HG03520 (cell line): ENCODE measurements around the gene RGS5.
"Not testable (repeated sequence)": the region's sequence is repeated elsewhere in the genome, so short reads cannot be mapped to it uniquely, and the experiment has no call there.

Experiments used
- ATAC-seq: cut with Tn5 transposase; IDR thresholded peaks from one replicate; pipeline ENCODE4 v1.9.1; 2021; ENCODE audit warnings: mild to moderate bottlenecking, moderate library complexity; ENCODE audit not compliant: unreplicated experiment

Gene RGS5, protein sequence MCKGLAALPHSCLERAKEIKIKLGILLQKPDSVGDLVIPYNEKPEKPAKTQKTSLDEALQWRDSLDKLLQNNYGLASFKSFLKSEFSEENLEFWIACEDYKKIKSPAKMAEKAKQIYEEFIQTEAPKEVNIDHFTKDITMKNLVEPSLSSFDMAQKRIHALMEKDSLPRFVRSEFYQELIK

DNA sequence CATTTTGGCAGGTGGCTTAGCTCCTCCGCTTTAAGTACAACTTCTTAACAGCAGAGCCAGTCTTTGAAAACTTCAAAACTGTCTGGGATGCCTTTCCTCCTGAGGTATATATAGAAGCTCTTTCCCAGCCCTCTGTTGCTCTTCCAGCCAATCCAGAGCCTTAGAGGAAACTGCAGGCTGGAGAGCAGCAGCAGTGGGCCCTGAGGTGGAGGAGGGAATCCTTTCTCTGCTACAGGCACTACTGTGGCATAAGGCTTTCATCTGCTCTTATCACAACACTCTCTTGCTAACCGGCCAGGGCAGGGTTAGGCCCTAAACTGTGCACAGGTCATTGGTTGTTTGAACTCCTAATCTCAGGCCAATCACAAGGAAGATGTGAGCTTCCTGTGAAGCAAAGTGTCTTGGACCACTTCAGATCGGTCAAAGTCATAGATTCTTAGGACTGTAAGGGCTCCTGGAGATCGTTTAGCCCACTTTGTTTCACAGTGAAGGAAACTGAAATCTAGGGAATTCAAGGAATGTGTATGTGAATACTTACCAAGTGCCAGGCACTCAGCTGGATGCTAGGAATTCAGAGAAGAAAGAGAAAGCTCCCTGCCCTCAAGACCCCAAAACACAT, at the start of gene RGS5:
RGS5 (minus strand) TSS at position 84 of the 619 bp plus-strand sequence; CDS start at position 3, 81 bp downstream.
- no peak for ATAC-seq

DNA sequence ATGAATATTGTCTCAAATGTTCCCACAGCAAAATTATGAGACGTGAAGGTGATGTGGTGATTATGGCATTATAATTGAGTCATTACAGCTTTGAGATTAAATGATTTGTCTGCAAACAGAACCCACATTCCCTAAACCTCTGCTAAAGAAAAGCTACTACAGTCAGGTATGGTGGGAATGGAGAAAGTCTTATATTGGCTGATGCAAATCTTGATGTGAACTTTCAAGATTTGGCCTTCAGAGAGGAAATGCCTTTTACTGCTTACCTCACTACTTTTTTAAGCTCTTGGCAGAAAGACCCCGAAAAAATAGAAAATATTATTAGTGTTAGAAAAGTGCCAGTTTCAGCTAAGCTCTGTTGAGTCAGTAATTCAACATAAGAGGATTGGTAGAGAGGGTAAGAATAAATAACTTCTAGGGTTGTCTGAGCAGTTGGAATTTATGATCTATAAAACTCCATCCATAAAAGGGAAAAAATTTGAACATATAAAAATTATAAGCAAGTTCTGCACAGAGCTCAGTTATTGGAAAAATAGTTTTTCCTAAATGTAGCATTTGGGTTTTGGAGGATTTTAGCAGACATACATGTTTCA, 47.8 kb upstream of the RGS5 start:
- no peak for ATAC-seq

DNA sequence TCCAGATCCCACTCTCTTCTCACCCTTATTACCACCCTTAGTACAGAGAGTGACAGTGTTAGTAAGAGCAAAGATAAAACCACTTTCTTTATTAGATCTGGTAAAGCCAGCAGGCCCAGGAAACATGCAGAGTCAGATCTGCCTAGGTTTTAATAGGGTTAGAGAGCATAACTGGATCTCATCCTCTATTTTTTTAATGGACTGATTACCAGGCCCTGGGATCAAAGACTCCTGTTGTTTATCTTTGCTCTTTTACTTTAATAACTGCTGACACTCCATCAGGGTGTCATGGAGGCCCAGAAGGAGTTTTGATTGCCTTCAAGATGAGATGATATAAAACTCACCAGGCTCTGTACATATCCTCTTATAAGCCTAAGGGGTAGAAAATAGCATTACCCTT, 45.3 kb upstream of the RGS5 start:
- ATAC-seq = no peak

DNA sequence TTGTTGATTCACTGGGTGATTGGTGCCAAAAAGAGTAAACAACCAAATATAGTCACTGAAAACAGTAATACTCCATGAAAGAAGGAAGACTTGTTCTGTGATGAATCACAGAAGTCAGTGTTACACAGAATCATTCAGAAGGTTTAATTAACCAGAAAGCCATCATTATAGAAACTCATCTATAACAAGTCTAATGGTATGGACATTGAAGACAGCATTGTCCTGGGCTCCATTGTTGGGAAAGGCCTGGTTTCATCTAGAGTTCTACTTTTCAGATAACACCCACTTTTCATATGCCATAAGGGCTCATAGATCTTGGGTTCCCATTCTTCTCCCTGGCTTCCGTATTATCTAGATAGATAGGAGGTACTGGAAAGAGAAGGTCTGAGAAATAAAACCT, 41.9 kb upstream of the RGS5 start:
- ATAC-seq = not testable (repeated sequence)

DNA sequence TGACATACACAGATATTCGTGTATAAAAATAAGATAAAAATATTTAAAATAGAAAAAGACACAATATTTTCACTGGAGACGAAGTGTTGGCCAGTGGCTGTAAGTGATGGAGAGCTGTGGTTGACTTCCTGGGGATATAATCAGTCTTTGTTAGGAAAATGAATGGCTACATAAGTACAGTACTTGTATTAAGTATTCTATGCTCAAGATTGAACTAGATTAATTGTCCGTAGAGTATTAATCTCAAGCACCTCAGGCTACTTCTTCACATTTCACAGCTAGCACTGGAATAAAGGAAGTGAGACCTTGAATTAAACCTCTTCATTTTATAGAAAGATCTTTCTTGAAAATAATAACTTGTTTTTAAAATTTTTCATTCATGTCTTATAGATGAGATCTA, 39.0 kb upstream of the RGS5 start:
- ATAC-seq = no peak

DNA sequence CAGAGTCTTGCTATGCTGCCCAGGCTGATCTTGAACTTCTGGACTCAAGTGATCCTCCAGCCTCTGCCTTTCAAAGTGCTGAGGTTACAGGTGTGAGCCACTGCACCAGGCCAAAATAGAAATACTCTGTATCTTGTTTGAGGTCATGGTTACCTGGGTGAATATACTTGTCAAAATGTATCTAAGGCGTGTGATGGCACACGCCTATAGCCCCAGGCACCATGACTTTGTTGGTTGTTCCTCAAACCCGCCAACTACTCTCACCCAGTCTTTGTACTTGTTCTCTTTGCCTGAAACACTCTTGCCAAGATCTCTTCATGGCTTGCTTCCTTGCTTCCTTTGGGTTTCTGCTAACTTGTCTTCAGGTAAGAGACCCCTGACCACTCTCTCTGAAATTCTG, 38.0 kb upstream of the RGS5 start:
- no peak for ATAC-seq

DNA sequence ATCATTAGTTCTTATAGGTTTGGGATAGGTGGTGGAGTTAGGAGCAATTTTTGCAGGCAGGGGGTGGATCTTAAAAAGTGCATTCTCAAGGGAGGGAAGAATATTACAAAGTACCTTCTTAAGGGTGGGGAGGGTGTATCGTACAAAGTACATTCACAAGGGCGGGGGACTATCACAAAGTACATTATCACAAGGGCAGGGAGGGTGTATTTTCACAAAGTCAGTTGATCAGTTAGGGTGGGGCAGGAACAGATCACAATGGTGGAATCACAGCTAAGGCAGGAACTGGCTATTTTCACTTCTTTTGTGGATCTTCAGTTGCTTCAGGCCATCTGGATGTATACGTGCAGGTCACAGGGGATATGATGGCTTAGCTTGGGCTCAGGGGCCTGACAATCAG, 30.9 kb upstream of the RGS5 start:
- not testable (repeated sequence) for ATAC-seq

DNA sequence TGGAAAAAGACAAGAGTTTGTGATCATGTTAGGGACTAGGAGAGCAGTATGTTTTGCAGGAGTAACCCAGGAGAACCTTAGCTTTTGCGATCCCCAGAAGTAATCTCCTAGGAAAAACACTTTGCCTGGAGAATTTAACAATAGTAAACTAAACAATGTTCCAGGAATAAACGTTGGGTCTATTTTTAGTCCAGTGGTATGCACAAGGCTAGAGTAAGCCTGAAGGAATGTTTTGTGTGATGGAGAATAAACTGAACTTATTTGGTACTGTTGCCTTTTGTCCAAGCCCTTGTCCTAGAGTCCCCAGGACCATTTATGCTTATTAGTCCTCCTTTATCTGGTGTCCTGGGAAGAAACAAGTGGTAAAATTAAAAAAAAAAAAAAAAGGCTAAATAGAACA, 28.7 kb upstream of the RGS5 start:
- no peak for ATAC-seq

DNA sequence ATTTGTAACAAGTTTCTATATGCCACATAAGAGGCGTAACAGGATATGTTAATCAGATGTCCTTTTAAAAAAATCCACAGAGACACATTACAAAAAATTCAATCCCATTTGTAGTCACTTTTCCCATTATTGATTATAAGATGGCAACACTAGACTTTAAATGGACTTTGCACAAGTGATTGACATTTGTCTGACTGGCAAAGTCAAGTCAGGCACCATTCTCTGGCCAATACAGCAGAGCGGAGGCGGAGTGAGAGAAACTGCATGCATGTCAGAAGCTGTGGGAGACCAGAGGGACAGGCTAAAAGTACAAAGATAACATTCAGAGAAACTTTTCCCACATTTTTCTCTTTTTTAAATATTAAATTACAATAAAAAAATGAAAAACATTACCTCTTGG, 28.1 kb upstream of the RGS5 start:
- ATAC-seq = no peak

DNA sequence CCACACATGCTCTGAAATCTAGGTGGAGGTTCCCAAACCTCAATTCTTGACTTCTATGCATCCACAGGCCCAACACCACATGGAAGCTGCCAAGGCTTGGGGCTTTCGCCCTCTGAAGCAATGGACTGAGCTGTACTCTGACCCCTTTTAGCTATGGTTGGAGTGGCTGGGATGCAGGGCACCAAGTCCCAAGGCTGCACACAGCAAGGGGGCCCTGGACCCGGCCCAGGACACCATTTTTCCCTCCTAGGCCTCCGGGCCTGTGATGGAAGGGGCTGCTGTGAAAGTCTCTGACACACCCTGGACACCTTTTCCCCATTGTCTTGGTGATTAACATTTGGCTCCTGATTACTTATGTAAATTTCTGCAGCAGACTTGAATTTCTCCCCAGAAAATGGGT, 25.6 kb upstream of the RGS5 start:
- ATAC-seq = not testable (repeated sequence)

DNA sequence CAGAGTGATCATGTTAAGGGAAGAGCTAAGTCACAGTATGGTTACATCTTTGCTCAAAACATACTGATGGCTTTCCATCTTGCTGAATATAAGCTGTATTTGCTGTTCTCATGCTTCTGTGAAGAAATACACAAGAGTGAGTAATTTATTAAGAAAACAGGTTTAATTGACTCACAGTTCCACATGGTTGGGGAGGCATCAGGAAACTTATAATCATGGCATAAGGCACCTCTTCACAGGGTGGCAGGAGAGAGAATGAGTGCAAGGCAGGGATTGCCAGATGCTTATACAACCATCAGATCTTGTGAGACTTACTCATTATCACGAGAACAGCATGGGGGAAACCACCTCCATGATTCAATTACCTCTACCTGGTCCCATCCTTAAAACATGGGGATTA, 24.4 kb upstream of the RGS5 start:
- ATAC-seq = no peak

DNA sequence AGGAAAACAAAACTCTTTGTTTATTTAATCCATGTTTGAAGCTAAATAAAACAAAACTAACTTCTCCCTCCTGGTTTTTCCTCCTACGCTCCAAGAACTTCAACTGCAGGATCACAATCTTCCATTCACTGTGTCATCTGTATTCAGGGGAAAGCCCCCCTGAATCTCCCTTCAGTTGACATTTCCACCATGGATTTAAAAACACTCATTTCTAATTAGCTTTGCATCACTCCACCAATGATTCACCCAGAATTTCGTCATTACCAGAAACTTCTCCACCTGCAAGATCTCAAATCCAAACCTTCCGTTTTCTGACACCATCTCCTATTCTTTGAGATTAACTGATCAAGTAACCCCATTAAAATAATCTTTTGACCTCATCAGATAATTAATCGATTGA, 10.9 kb upstream of the RGS5 start:
- ATAC-seq = no peak

DNA sequence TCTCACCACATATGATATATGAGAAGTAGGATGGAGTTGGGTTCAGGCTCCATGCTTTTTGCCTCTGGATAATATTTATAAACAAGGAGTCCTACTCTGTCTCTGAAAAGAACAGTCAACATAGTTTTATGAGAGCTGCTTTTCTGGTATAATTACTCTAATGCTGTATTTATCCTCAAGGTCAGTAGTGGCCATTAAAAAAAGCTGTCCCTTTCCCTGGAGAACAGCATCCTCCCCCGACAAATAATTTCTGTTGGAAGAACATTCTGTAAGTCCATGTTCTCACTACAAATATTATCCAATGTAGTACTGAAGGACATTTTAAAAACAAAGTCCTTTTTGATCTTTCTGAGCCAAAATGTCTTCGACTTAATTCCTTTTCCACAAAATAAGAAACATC, 9.0 kb upstream of the RGS5 start:
- ATAC-seq = no peak

DNA sequence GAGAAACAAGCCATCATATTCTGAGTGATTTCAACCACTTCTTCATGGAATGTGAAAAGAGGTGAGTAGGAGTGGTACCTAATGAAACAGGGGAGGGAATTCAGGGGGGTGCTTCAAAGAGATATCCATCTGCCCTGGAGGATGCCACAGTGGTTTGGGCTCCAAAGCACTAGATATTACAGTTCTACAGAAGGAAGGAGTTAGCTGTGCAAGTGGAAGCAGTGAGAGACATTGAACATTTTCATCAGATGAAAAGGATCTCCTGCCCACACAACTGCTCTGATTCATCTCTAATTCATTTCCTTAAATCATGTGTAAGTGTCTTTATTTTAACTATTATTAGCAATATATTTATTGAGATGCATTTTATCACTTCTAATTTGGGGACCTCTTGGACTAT, 2.8 kb upstream of the RGS5 start:
- no peak for ATAC-seq

DNA sequence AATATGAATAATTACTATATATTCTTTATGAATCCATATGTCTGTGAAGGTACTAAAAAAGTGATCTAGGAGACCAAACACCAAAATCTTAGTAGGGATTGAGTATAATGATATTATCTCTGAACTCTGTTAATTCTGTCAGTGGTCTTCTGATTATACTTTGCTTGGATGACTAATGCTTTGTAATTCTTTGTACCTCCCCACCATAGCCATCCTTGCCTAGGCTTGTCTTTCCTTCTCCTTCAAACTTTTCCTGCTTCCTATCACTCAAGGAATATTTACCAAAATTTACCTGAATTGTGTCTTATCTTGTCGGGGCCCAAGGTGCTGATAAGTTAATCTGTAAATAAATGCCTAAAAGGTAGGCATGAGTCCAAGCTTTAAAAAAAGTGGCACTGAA, 845 bp upstream of the RGS5 start:
- ATAC-seq = no peak

DNA sequence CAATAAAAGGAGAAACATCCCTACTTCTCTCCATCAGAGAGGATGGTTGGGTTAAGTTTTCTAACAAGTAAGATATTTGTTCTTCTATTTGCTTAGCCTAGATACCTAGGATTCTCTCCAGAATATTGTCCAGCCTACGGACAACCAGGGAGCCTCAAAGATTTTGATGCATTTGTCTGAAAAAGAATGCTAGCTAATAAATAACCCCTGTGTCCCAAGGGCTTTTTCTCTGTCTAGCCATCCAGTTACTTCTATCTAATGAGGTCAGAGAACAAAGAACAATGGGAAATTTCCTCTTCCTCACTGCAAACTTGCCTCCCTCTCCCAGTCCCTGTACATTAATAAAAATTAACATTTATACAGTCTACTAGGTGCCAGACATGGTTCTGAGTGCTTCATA, 810 bp downstream of the RGS5 start:
- ATAC-seq = no peak

DNA sequence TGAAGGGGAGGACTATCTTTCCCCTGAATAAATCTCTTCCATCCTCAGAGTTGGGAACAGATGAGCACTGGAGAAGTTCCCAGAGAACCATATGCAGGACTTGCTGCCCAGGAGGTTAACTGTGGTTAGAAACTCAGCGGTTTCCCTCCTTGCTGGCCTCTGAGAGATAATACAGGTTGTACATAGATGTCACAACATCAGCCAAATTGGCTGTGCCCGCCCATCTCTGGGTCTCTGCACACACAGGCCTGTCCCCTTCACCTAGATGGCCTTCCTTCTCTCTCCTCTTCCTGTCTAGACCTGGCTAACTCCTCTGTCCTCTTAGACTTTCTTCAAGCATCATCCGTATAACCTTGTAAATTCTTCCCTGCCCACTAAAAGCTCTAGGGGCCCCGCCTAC, 5.7 kb downstream of the RGS5 start:
- ATAC-seq = no peak

DNA sequence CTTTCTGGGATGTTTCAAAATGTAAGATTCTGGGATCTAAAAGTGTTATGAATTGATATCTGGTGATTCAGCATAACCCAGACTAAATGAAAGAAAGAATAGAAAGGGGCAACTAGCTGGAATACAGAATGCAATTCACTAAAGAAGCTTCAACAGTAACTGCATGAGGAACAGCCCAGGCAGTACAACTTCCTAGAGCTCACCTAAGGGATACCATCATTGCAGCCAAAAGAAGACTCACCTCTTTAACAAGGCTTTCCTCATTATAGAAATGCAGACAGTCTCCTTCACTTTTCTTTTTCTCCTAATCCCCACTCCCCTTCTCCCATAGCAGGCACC, 6.3 kb downstream of the RGS5 start:
- no peak for ATAC-seq

DNA sequence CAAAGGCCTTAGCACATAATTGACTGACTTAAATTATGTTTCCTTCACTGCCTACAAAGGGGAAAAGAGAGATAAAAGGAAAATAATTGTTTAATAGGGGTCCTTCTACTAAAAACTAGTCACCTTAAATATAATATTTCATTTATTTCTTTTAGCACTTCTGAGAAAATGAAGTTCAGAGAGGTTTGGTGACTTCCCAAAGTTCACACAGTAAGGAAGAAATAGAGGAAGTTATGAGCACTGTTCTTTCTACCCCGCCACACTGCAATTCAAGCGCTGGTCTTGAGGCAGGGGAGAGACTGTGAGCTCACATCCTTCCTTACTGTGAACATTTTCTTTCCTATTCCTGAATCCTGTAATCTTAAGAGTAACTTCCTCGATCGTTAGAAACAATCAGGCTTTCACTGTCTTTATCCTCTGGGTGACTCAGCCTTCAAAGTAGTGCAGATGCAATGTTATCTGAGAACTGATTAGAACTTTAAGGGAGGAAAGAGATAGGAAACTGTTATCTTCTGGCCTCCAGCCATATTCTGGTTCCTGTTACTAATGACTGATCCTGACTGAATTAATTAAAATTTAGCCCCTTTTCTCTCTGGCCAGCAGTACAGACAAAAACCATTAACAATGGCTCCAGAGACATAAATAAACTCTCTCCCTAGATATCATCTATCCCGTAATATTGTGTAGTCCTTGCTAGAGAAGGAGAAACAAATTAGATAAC, 6.8 kb downstream of the RGS5 start:
- no peak for ATAC-seq

DNA sequence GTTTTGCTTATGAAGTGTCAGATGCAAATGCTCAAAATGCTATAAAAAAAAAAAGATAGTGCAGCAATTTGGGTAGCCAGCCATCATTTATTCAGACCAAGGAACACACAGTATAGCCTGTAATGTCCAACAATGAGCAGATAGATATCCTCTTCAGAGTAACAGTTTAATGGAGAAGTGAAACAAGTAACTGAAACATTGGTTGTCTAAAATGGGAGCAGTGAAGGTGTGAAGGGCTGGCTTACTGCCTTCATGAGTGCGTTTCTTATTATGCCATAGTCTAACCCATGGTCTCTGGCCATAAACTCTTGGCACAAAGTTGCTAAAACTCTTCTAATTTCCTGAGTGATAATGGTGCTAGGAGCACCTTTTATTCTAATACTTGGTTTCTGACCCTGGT, 11.4 kb downstream of the RGS5 start:
- ATAC-seq = no peak

DNA sequence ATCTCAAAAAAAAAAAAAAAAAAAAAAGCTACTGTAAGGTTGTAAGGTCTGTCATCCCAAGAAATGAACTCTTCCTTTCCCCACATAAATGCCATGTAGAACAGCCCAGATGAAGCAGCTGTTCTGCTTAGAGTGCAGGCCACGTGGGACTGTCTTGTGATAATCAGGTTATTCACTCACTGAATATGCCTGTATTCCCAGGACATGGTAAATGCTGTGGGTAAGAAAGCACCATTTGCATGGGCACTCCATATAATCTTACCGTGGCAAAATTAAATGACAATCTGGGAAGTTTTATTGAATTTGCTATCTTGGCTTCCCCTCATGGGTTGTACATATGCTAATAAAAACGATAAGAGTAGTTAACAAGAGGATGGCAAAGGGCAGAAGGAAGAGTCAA, 13.8 kb downstream of the RGS5 start:
- ATAC-seq = no peak

DNA sequence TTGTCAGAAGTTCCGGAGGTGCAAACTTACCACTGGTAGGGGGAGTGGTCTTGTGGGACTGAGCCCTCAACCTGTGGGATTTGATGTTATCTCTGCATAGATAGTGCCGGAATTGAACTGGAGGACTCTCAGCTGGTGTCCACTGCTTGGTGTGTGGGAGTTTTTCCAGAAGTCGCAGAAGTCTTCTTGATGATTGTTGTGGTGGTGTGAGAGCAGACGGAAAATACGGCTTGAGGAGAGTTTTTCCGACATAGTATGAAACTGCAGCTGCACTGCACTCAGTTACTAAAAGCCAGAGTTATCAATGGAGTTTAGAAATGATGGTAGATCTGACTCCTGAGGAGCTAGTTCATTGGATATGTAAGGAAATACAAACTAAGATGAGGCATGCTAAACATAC, 14.9 kb downstream of the RGS5 start:
- no peak for ATAC-seq
